Measurements from ENCODE around the gene UBR4. TPM values are rescaled to one million over a fixed set of nuclear protein-coding genes. Genes with fewer than 3 reads are reported as not detected.

UBR4 gene
- total RNA-seq, 1 donor from 2014 or later: 73.6 TPM

DNA sequence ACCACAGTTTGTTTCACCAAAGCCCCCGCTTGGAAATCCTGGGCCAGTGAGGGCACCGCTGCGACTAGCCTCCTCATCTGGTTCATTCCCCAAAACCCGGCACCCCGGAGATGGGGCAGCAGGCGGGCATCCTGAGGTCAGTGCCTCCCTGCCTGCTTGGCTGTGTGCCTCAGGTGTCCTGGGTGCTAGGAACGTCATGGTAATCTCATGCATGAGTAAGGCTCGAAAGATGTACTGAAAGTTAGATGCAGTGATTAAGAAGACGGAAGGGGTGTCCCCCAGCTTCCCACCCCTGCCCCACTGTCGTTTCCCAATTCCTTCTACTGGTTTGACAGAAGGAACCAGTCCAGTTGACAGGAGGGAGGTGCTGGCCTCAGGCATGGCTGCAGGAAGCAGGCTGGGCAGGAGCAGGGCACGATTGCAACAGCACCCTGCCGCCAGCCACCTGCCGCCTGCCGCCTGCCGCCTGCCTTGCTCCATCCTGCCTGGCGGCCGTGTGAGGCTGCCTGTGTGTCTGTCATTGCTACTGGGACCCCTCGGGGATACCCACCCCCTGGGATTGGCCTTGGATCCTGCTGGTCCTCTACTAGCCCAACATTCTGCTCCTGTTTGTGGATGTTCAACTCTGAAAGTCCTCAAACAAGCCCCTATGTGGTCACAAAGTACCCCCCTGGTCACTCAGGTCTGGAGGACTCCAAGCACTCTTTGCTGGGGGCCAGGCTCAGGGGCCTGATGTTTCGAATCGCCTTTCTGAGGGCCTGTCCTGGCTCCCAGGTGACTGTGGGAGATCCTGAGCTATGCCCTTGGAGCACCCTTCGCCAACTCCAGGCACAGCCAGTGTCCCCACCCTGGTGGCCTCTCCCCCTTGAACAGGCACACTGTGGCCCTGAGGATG, 180.6 kb downstream of the UBR4 start:
- Histone ChIP-seq H3K4me3 (ENCODE audit: low read length in 3 of 3) (no peak overlapping the region), H3K9me3 (ENCODE audit: control insufficient read depth in 3 of 3, low read length in 3 of 3) (no peaks in the 10 kb centered on the region), H3K9ac (ENCODE audit: low read depth in 1 of 3, low read length in 3 of 3) (no peak overlapping the region), H3K4me1 (ENCODE audit: control insufficient read depth in 3 of 3, insufficient read depth in 3 of 3, low read length in 3 of 3) (no peaks in the 10 kb centered on the region), H3K27me3 (ENCODE audit: control insufficient read depth in 3 of 3, insufficient read depth in 3 of 3, low read length in 3 of 3) (peaks cover 9 to 30% (median 22%) of the 10 kb centered on the region in 3 donors), H3K27ac (ENCODE audit: low read depth, low read length) (no peak overlapping the region), H3K36me3 (ENCODE audit: control insufficient read depth in 3 of 3, insufficient read depth in 3 of 3, low read length in 3 of 3) (no peaks in the 10 kb centered on the region)

DNA sequence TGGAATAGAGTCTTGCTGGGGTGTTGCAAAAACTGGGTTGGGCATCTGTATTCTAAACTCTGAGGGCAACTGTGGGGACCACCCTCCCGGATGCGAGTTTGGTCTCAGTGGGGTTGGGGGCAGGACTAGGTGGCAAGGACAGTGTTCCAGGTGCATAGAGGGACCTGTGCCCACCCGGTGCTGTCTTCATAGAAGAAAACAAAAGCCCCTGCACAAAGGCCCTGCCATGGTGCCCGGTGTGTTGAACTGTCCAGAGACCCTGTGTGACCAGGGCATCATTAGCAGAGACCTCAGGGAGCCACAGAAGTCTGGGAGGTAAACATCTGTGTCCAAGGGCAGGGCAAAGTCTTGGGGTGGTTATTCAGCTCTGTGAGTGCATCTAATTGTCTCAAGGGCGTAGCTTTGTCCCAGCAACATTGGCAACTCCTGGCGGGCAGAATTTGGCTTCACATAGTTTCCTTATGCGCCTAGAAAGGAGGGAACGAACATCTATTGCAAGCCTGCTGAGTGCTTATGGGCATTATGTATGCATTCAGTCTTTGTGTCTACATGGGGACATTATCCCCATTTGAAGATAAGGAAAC, 181.4 kb downstream of the UBR4 start:
- Histone ChIP-seq H3K36me3 (ENCODE audit: control insufficient read depth in 3 of 3, insufficient read depth in 3 of 3, low read length in 3 of 3) (no peaks in the 10 kb centered on the region), H3K27ac (ENCODE audit: low read depth, low read length) (no peak overlapping the region), H3K4me1 (ENCODE audit: control insufficient read depth in 3 of 3, insufficient read depth in 3 of 3, low read length in 3 of 3) (no peaks in the 10 kb centered on the region), H3K27me3 (ENCODE audit: control insufficient read depth in 3 of 3, insufficient read depth in 3 of 3, low read length in 3 of 3) (peaks cover 9 to 23% (median 22%) of the 10 kb centered on the region in 3 donors), H3K9ac (ENCODE audit: low read depth in 1 of 3, low read length in 3 of 3) (no peak overlapping the region), H3K9me3 (ENCODE audit: control insufficient read depth in 3 of 3, low read length in 3 of 3) (no peaks in the 10 kb centered on the region), H3K4me3 (ENCODE audit: low read length in 3 of 3) (no peak overlapping the region)

DNA sequence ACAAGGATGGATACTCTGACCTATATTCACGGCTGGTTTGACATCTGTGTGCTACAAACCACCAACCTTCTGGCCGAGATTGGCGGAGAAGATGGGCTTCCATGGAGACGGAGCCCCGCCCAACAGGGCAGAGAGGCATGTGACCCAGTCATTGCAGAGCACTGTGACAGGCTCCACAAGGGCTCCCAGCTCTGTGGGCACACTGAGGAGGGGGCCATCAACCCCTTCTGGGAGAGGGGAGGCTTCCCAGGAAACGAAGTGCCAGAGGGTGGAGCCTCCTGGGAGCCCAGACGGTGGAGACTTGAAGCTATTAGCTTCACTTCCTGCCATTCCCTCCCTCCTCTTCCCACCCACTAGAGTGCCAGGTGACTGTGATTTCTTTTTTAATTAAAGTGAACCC, 182.0 kb downstream of the UBR4 start:
- Histone ChIP-seq H3K9ac (ENCODE audit: low read depth in 1 of 3, low read length in 3 of 3) (no peak overlapping the region), H3K4me1 (ENCODE audit: control insufficient read depth in 3 of 3, insufficient read depth in 3 of 3, low read length in 3 of 3) (no peaks in the 10 kb centered on the region), H3K4me3 (ENCODE audit: low read length in 3 of 3) (no peak overlapping the region), H3K36me3 (ENCODE audit: control insufficient read depth in 3 of 3, insufficient read depth in 3 of 3, low read length in 3 of 3) (no peaks in the 10 kb centered on the region), H3K27ac (ENCODE audit: low read depth, low read length) (no peak overlapping the region), H3K9me3 (ENCODE audit: control insufficient read depth in 3 of 3, low read length in 3 of 3) (no peaks in the 10 kb centered on the region), H3K27me3 (ENCODE audit: control insufficient read depth in 3 of 3, insufficient read depth in 3 of 3, low read length in 3 of 3) (peaks cover 9 to 20% (median 18%) of the 10 kb centered on the region in 3 donors)

Other genes starting within 250 kb of the UBR4 start
- gene EMC1, start 41.3 kb upstream of the UBR4 start, total RNA-seq: 36.5 TPM
- gene MRTO4, start 41.5 kb upstream of the UBR4 start, total RNA-seq: 20.4 TPM
- 0.52 TPM for gene AKR7A3, start 78.5 kb upstream of the UBR4 start, total RNA-seq
- gene AKR7A2, start 101.9 kb upstream of the UBR4 start, total RNA-seq: 44.4 TPM
- gene SLC66A1, start 102.1 kb upstream of the UBR4 start, total RNA-seq: 14.6 TPM